ENCODE results near the gene CRKL. TPM values are rescaled to one million over a fixed set of nuclear protein-coding genes. Genes with fewer than 3 reads are reported as not detected.

Gene CRKL
- total RNA-seq, 1 donor from 2014 or later, result 102 TPM

- Mint-ChIP-seq H3K4me1 (peaks cover 40% of the 10 kb centered on the region), H3K9me3 (no peaks in the 10 kb centered on the region), H3K4me3 (no peak overlapping the region), H3K27me3 (ENCODE audit: low read depth) (no peaks in the 10 kb centered on the region), H3K27ac (ENCODE audit: unreplicated experiment) (no peak overlapping the region), H3K36me3 (ENCODE audit: low read depth) (peaks cover 5% of the 10 kb centered on the region)
- DNase-seq (ENCODE audit: low read depth, low spot score), result no peak
- TF ChIP-seq CTCF (conservative IDR thresholded peaks at IDR 0.05), result no peak
These were observed 26.1 kb downstream of the CRKL start for GRCh38 chr22:20943104-20943933.

GRCh38 chr22:20944042-20944441 is 26.8 kb downstream of the CRKL start:
- no peak overlapping the region for H3K27ac Mint-ChIP-seq (ENCODE audit: unreplicated experiment)
- peaks cover 40% of the 10 kb centered on the region for H3K4me1 Mint-ChIP-seq
- no peak for TF ChIP-seq CTCF (conservative IDR thresholded peaks at IDR 0.05)
- H3K36me3 Mint-ChIP-seq (ENCODE audit: low read depth), result peaks cover 5% of the 10 kb centered on the region
- H3K9me3 Mint-ChIP-seq, result no peaks in the 10 kb centered on the region
- no peak overlapping the region for H3K4me3 Mint-ChIP-seq
- no peak for DNase-seq (ENCODE audit: low read depth, low spot score)
- no peaks in the 10 kb centered on the region for H3K27me3 Mint-ChIP-seq (ENCODE audit: low read depth)

DNA sequence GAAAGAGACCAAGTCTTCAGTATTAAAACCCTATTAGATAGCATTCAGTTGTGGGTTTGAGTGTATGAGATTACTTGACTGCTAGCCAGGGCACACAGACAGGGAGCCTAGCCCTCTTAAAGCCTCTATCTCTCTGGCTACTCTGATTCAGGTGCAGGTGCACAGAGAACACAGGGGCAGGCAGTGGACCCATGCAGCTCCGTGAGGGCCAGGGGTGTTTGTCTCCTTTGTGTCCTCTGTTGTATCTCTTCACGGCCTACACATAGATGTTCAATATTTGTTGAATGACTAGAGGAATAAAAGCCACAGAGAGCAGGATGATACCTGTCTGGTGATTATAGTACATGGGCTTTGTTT is 28.3 kb downstream of the CRKL start:
- Mint-ChIP-seq H3K27me3 (ENCODE audit: low read depth) (no peaks in the 10 kb centered on the region), H3K9me3 (no peaks in the 10 kb centered on the region), H3K27ac (ENCODE audit: unreplicated experiment) (no peak overlapping the region), H3K4me3 (no peak overlapping the region), H3K36me3 (ENCODE audit: low read depth) (peaks cover 8% of the 10 kb centered on the region), H3K4me1 (peaks cover 35% of the 10 kb centered on the region)
- TF ChIP-seq CTCF (conservative IDR thresholded peaks at IDR 0.05), result no peak
- no peak for DNase-seq (ENCODE audit: low read depth, low spot score)

- DNase-seq (ENCODE audit: low read depth, low spot score), result no peak
- Mint-ChIP-seq H3K4me3 (no peak overlapping the region), H3K36me3 (ENCODE audit: low read depth) (peaks cover 8% of the 10 kb centered on the region), H3K27me3 (ENCODE audit: low read depth) (no peaks in the 10 kb centered on the region), H3K27ac (ENCODE audit: unreplicated experiment) (no peak overlapping the region), H3K4me1 (peaks cover 29% of the 10 kb centered on the region), H3K9me3 (no peaks in the 10 kb centered on the region)
- TF ChIP-seq CTCF (conservative IDR thresholded peaks at IDR 0.05), result no peak
These were observed 29.1 kb downstream of the CRKL start for GRCh38 chr22:20946080-20946986.

GRCh38 chr22:20946991-20947390 is 29.8 kb downstream of the CRKL start:
- no peak for TF ChIP-seq CTCF (conservative IDR thresholded peaks at IDR 0.05)
- Mint-ChIP-seq H3K27me3 (ENCODE audit: low read depth) (no peaks in the 10 kb centered on the region), H3K27ac (ENCODE audit: unreplicated experiment) (no peak overlapping the region), H3K36me3 (ENCODE audit: low read depth) (peaks cover 8% of the 10 kb centered on the region), H3K9me3 (no peaks in the 10 kb centered on the region), H3K4me3 (no peak overlapping the region), H3K4me1 (peaks cover 29% of the 10 kb centered on the region)
- DNase-seq (ENCODE audit: low read depth, low spot score), result no peak
